GM23338 (cell line): ENCODE data around the gene SUSD3. TPM values are rescaled to one million over a fixed set of nuclear protein-coding genes. Genes with fewer than 3 reads are reported as not detected.

Source experiments
- ATAC-seq: fragments of 200-7000 bp; cut with Tn5 transposase; 3 replicates; pipeline ENCODE4 v1.9.1; 2020
- DNase-seq: peaks from one replicate; pipeline ENCODE4 v3.0.0-alpha.2; 2015; ENCODE audit warnings: low spot score
- H2AFZ ChIP-seq: fragments of 200-600 bp; sonication (generic); 2 replicates; pipeline ENCODE4 v1.8.0; 2016; ENCODE audit warnings: antibody characterized with exemption, mild to moderate bottlenecking, moderate library complexity
- H3F3A ChIP-seq: fragments of 200-600 bp; sonication (generic); replicated peaks from 2 replicates; pipeline ENCODE4 v1.8.0; 2017; ENCODE audit warnings: antibody characterized with exemption, mixed run types, low read depth
- H3K27ac ChIP-seq: fragments of 200-600 bp; sonication (generic); 2 replicates; pipeline ENCODE4 v1.6.1; 2016; ENCODE audit warnings: low read depth
- H3K27me3 ChIP-seq: fragments of 200-600 bp; sonication (generic); 2 replicates; pipeline ENCODE4 v1.8.0; 2016; ENCODE audit warnings: mild to moderate bottlenecking, mixed run types, moderate library complexity; ENCODE audit not compliant: insufficient read depth
- H3K36me3 ChIP-seq: fragments of 200-600 bp; sonication (generic); 2 replicates; pipeline ENCODE4 v1.8.0; 2016; ENCODE audit warnings: mild to moderate bottlenecking; ENCODE audit not compliant: insufficient read depth
- H3K4me1 ChIP-seq: fragments of 200-600 bp; sonication (generic); 2 replicates; pipeline ENCODE4 v1.8.0; 2016; ENCODE audit warnings: mild to moderate bottlenecking, moderate library complexity; ENCODE audit not compliant: insufficient read depth
- H3K4me2 ChIP-seq: fragments of 200-600 bp; sonication (generic); 2 replicates; pipeline ENCODE4 v1.7.1; 2017; ENCODE audit warnings: mixed run types
- H3K4me3 ChIP-seq: fragments of 200-600 bp; sonication (generic); 2 replicates; pipeline ENCODE4 v1.6.1; 2016; ENCODE audit warnings: mixed run types
- H3K79me2 ChIP-seq: fragments of 200-600 bp; sonication (generic); replicated peaks from 2 replicates; pipeline ENCODE4 v1.8.0; 2017; ENCODE audit warnings: mild to moderate bottlenecking; ENCODE audit not compliant: insufficient read depth
- H3K9me2 ChIP-seq: fragments of 200-600 bp; sonication (generic); 2 replicates; pipeline ENCODE4 v1.8.0; 2017; ENCODE audit not compliant: insufficient read depth
- H4K20me1 ChIP-seq: fragments of 200-600 bp; sonication (generic); replicated peaks from 2 replicates; pipeline ENCODE4 v1.8.0; 2017; ENCODE audit warnings: mild to moderate bottlenecking; ENCODE audit not compliant: insufficient read depth
- H3K27ac Mint-ChIP-seq: 2 replicates; pipeline ENCODE4 v1.8.0; 2020; ENCODE audit warnings: inconsistent platforms, mild to moderate bottlenecking, moderate library complexity, mixed read lengths
- H3K27me3 Mint-ChIP-seq: 3 replicates; pipeline ENCODE4 v1.8.0; 2022; ENCODE audit warnings: low read depth, mild to moderate bottlenecking, moderate library complexity, mixed read lengths, inconsistent platforms; ENCODE audit not compliant: insufficient read depth, poor library complexity
- H3K36me3 Mint-ChIP-seq: 3 replicates; pipeline ENCODE4 v1.8.0; 2021; ENCODE audit warnings: low read depth, mild to moderate bottlenecking, inconsistent platforms, moderate library complexity, mixed read lengths
- H3K4me1 Mint-ChIP-seq: 3 replicates; pipeline ENCODE4 v1.8.0; 2020; ENCODE audit warnings: mild to moderate bottlenecking, inconsistent platforms, mixed read lengths
- H3K4me3 Mint-ChIP-seq: 3 replicates; pipeline ENCODE4 v1.8.0; 2021; ENCODE audit warnings: moderate library complexity, mild to moderate bottlenecking, inconsistent platforms, mixed read lengths
- H3K9me3 Mint-ChIP-seq: 3 replicates; pipeline ENCODE4 v1.8.0; 2020; ENCODE audit warnings: moderate library complexity, mild to moderate bottlenecking, inconsistent platforms, mixed read lengths
- EZH2 ChIP-seq: fragments of 200-600 bp; sonication (generic); IDR thresholded peaks from one replicate; pipeline ENCODE4 v1.8.0; 2017; ENCODE audit warnings: antibody characterized with exemption, mild to moderate bottlenecking, low read depth; ENCODE audit not compliant: unreplicated experiment
- NANOG ChIP-seq: IDR thresholded peaks from 2 replicates; pipeline ENCODE4 v1.6.1; 2016; ENCODE audit warnings: antibody characterized with exemption, borderline replicate concordance
- REST ChIP-seq: IDR thresholded peaks from one replicate; pipeline ENCODE4 v1.6.1; 2018; ENCODE audit warnings: antibody characterized with exemption; ENCODE audit not compliant: unreplicated experiment
- ZNF114 ChIP-seq: fragments of 250-450 bp; sonication (Bioruptor Pico); IDR thresholded peaks from 2 replicates; pipeline ENCODE4 v1.5.0; 2020; ENCODE audit warnings: mild to moderate bottlenecking, moderate library complexity
- ZNF331 ChIP-seq: fragments of 250-450 bp; sonication (Bioruptor Pico); IDR thresholded peaks from 2 replicates; pipeline ENCODE4 v1.5.0; 2020; ENCODE audit warnings: low read depth, mild to moderate bottlenecking, moderate library complexity
- ZNF462 ChIP-seq: fragments of 250-450 bp; sonication (Bioruptor Pico); IDR thresholded peaks from 2 replicates; pipeline ENCODE4 v1.5.0; 2020; ENCODE audit warnings: mild to moderate bottlenecking, moderate library complexity
- polyA plus RNA-seq: library from polyadenylated mRNA; unstranded; fragments of >200 nt; fragmentation: Nextera tagmentation; extraction: Ambion mirVana; gene quantifications from 2 replicates; pipeline ENCODE4 v1.2.1, GENCODE V29; 2016
- total RNA-seq: library from RNA; depleted of rRNA; stranded (reverse); fragments of >200 nt; shearing (Covaris generic); gene quantifications from 2 replicates; pipeline ENCODE4 v1.2.3, GENCODE V29; 2014
- TF ChIP-seq, protein P1 (sequence below), 2 experiments: fragments of 200-600 bp in 1 of 2; sonication (generic) in 1 of 2; conservative IDR thresholded peaks; 2 replicates each; pipeline versions ENCODE4 v1.5.1 to v1.6.1; 2016 to 2017; ENCODE audit warnings: antibody characterized with exemption in 2 of 2, low read depth in 2 of 2, mild to moderate bottlenecking in 2 of 2, moderate library complexity in 1 of 2

The SUSD3 gene
- total and polyA plus RNA-seq, 2 experiments from 2014 or later = 6.9 to 20.1 TPM

GRCh38 chr9:93039976-93040375, 18.5 kb upstream of the SUSD3 start:
- peaks cover 8% of the 10 kb centered on the region for H3K4me1 Mint-ChIP-seq
- no peak for DNase-seq
- Histone ChIP-seq H3K36me3 (no peaks in the 10 kb centered on the region; the same call in 1 of the 2 replicates), H3K27me3 (no peaks in the 10 kb centered on the region), H3K27ac (no peak overlapping the region), H3K4me1 (no peaks in the 10 kb centered on the region), H3K9me2 (0 out of 2 replicates have a peak, but pooled peaks cover 4% of the 10 kb centered on the region), H3K4me3 (no peak overlapping the region), H3K4me2 (no peak overlapping the region), H3F3A (no peaks in the 10 kb centered on the region), H4K20me1 (no peaks in the 10 kb centered on the region), H3K79me2 (no peaks in the 10 kb centered on the region), H2AFZ (0 out of 2 replicates have a peak overlapping the region, but pooled peaks have one; percentile 14)
- H3K36me3 Mint-ChIP-seq = peaks cover 1% of the 10 kb centered on the region; the same call in 1 of the 3 replicates
- TF ChIP-seq ZNF462 (no peak), NANOG (no peak), ZNF114 (CRISPR knock-in tag) (no peak), REST (no peak), EZH2 (no peak), ZNF331 (CRISPR knock-in tag) (no peak)
- TF ChIP-seq, protein P1, sequence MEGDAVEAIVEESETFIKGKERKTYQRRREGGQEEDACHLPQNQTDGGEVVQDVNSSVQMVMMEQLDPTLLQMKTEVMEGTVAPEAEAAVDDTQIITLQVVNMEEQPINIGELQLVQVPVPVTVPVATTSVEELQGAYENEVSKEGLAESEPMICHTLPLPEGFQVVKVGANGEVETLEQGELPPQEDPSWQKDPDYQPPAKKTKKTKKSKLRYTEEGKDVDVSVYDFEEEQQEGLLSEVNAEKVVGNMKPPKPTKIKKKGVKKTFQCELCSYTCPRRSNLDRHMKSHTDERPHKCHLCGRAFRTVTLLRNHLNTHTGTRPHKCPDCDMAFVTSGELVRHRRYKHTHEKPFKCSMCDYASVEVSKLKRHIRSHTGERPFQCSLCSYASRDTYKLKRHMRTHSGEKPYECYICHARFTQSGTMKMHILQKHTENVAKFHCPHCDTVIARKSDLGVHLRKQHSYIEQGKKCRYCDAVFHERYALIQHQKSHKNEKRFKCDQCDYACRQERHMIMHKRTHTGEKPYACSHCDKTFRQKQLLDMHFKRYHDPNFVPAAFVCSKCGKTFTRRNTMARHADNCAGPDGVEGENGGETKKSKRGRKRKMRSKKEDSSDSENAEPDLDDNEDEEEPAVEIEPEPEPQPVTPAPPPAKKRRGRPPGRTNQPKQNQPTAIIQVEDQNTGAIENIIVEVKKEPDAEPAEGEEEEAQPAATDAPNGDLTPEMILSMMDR (conservative IDR thresholded peaks at IDR 0.05; ENCODE audit: low read depth in 2 of 2) = no peak
- no peak overlapping the region for H3K4me3 Mint-ChIP-seq
- no peak for ATAC-seq
- H3K27me3 Mint-ChIP-seq = peaks cover 6% of the 10 kb centered on the region
- H3K27ac Mint-ChIP-seq = no peak overlapping the region
- H3K9me3 Mint-ChIP-seq = peaks cover 6% of the 10 kb centered on the region; the same call in 2 of the 3 replicates
